ENCODE results near the gene KRTAP10-10. TPM values are rescaled to one million over a fixed set of nuclear protein-coding genes. Genes with fewer than 3 reads are reported as not detected.
"Not testable (repeated sequence)": the region's sequence is repeated elsewhere in the genome, so short reads cannot be mapped to it uniquely, and the experiment has no call there.

Gene KRTAP10-10
- total RNA-seq, 1 donor from 2014 or later = not detected

- peaks cover 42% of the 10 kb centered on the region for H3K27me3 Mint-ChIP-seq (ENCODE audit: low read depth, unreplicated experiment)
- FAIRE-seq = no peak
- no peak overlapping the region for H3K9ac ChIP-seq (ENCODE audit: low read length)
- no peak overlapping the region for H3K4me3 ChIP-seq (ENCODE audit: insufficient read depth, low read depth, low read length)
- H3K27ac ChIP-seq (ENCODE audit: low read depth, low read length) = no peak overlapping the region
- TF ChIP-seq EZH2 (IDR thresholded peaks at IDR 0.05; ENCODE audit: insufficient read depth, low read length) (no peak), CTCF (IDR thresholded peaks at IDR 0.05; ENCODE audit: insufficient read depth, low read depth, low read length) (no peak)
- no peaks in the 10 kb centered on the region for H3K36me3 ChIP-seq (ENCODE audit: insufficient read depth, low read length)
- H3K27me3 ChIP-seq (ENCODE audit: insufficient read depth, low read length) = no peaks in the 10 kb centered on the region
- no peak for DNase-seq (ENCODE audit: low read depth)
- H3K36me3 Mint-ChIP-seq (ENCODE audit: low read depth, unreplicated experiment) = peaks cover 1% of the 10 kb centered on the region
- H3K27ac Mint-ChIP-seq (ENCODE audit: unreplicated experiment) = no peak overlapping the region
- no peak overlapping the region for H3K4me2 ChIP-seq (ENCODE audit: low read length)
- H4K20me1 ChIP-seq (ENCODE audit: insufficient read depth, low read length) = no peaks in the 10 kb centered on the region
- no peaks in the 10 kb centered on the region for H3K4me1 ChIP-seq (ENCODE audit: insufficient read depth, low read length)
- no peak overlapping the region for H2AFZ ChIP-seq (ENCODE audit: low read depth, low read length)
- H3K4me1 Mint-ChIP-seq (ENCODE audit: low read depth, unreplicated experiment) = peaks cover 2% of the 10 kb centered on the region
- H3K9me3 ChIP-seq (ENCODE audit: insufficient read depth, low read depth, low read length) = no peaks in the 10 kb centered on the region
- no peaks in the 10 kb centered on the region for H3K79me2 ChIP-seq (ENCODE audit: insufficient read depth, low read length)
- H3K9me3 Mint-ChIP-seq (ENCODE audit: unreplicated experiment) = peaks cover 9% of the 10 kb centered on the region
- no peak overlapping the region for H3K4me3 Mint-ChIP-seq (ENCODE audit: unreplicated experiment)
These were observed 47.4 kb upstream of the KRTAP10-10 start for GRCh38 chr21:44589586-44590305.

- Mint-ChIP-seq H3K9me3 (ENCODE audit: unreplicated experiment) (peaks cover 9% of the 10 kb centered on the region), H3K27me3 (ENCODE audit: low read depth, unreplicated experiment) (peaks cover 39% of the 10 kb centered on the region), H3K4me1 (ENCODE audit: low read depth, unreplicated experiment) (peaks cover 2% of the 10 kb centered on the region), H3K27ac (ENCODE audit: unreplicated experiment) (no peak overlapping the region), H3K36me3 (ENCODE audit: low read depth, unreplicated experiment) (peaks cover 1% of the 10 kb centered on the region), H3K4me3 (ENCODE audit: unreplicated experiment) (no peak overlapping the region)
- Histone ChIP-seq H2AFZ (ENCODE audit: low read depth, low read length) (no peak overlapping the region), H3K79me2 (ENCODE audit: insufficient read depth, low read length) (no peaks in the 10 kb centered on the region), H3K4me3 (ENCODE audit: insufficient read depth, low read depth, low read length) (no peak overlapping the region), H3K9me3 (ENCODE audit: insufficient read depth, low read depth, low read length) (no peaks in the 10 kb centered on the region), H3K36me3 (ENCODE audit: insufficient read depth, low read length) (no peaks in the 10 kb centered on the region), H3K27ac (ENCODE audit: low read depth, low read length) (no peak overlapping the region), H3K4me1 (ENCODE audit: insufficient read depth, low read length) (no peaks in the 10 kb centered on the region), H3K4me2 (ENCODE audit: low read length) (no peak overlapping the region), H4K20me1 (ENCODE audit: insufficient read depth, low read length) (no peaks in the 10 kb centered on the region), H3K9ac (ENCODE audit: low read length) (no peak overlapping the region), H3K27me3 (ENCODE audit: insufficient read depth, low read length) (no peaks in the 10 kb centered on the region)
- FAIRE-seq (no peak), DNase-seq (ENCODE audit: low read depth) (no peak)
- TF ChIP-seq EZH2 (IDR thresholded peaks at IDR 0.05; ENCODE audit: insufficient read depth, low read length) (no peak), CTCF (IDR thresholded peaks at IDR 0.05; ENCODE audit: insufficient read depth, low read depth, low read length) (no peak)
These were observed 46.8 kb upstream of the KRTAP10-10 start for GRCh38 chr21:44590311-44590721.

GRCh38 chr21:44590897-44591800 is 46.0 kb upstream of the KRTAP10-10 start:
- H3K27ac ChIP-seq (ENCODE audit: low read depth, low read length); H3K36me3 Mint-ChIP-seq (ENCODE audit: low read depth, unreplicated experiment); H3K9me3 ChIP-seq (ENCODE audit: insufficient read depth, low read depth, low read length); H2AFZ ChIP-seq (ENCODE audit: low read depth, low read length); H3K4me2 ChIP-seq (ENCODE audit: low read length); DNase-seq (ENCODE audit: low read depth); H3K4me1 Mint-ChIP-seq (ENCODE audit: low read depth, unreplicated experiment); H3K27me3 ChIP-seq (ENCODE audit: insufficient read depth, low read length); H3K9ac ChIP-seq (ENCODE audit: low read length); H3K4me3 ChIP-seq (ENCODE audit: insufficient read depth, low read depth, low read length); H3K36me3 ChIP-seq (ENCODE audit: insufficient read depth, low read length); H4K20me1 ChIP-seq (ENCODE audit: insufficient read depth, low read length); H3K9me3 Mint-ChIP-seq (ENCODE audit: unreplicated experiment); H3K4me1 ChIP-seq (ENCODE audit: insufficient read depth, low read length); H3K27ac Mint-ChIP-seq (ENCODE audit: unreplicated experiment); FAIRE-seq; H3K4me3 Mint-ChIP-seq (ENCODE audit: unreplicated experiment); H3K79me2 ChIP-seq (ENCODE audit: insufficient read depth, low read length): not testable (repeated sequence)
- peaks cover 37% of the 10 kb centered on the region for H3K27me3 Mint-ChIP-seq (ENCODE audit: low read depth, unreplicated experiment)

GRCh38 chr21:44591801-44592130 is 45.4 kb upstream of the KRTAP10-10 start:
- DNase-seq (ENCODE audit: low read depth) = not testable (repeated sequence)

More at GRCh38 chr21:44591801-44592130, 45.4 kb upstream of the KRTAP10-10 start:
- H3K27me3 Mint-ChIP-seq (ENCODE audit: low read depth, unreplicated experiment) = peaks cover 31% of the 10 kb centered on the region
- not testable (repeated sequence) for FAIRE-seq; H3K4me1 Mint-ChIP-seq (ENCODE audit: low read depth, unreplicated experiment); H3K9me3 Mint-ChIP-seq (ENCODE audit: unreplicated experiment); H3K27ac Mint-ChIP-seq (ENCODE audit: unreplicated experiment); H3K4me2 ChIP-seq (ENCODE audit: low read length); H3K36me3 Mint-ChIP-seq (ENCODE audit: low read depth, unreplicated experiment); H3K27me3 ChIP-seq (ENCODE audit: insufficient read depth, low read length); H3K9ac ChIP-seq (ENCODE audit: low read length); H3K27ac ChIP-seq (ENCODE audit: low read depth, low read length); H3K4me1 ChIP-seq (ENCODE audit: insufficient read depth, low read length); H3K4me3 Mint-ChIP-seq (ENCODE audit: unreplicated experiment); H4K20me1 ChIP-seq (ENCODE audit: insufficient read depth, low read length); H3K4me3 ChIP-seq (ENCODE audit: insufficient read depth, low read depth, low read length); H2AFZ ChIP-seq (ENCODE audit: low read depth, low read length); H3K9me3 ChIP-seq (ENCODE audit: insufficient read depth, low read depth, low read length); H3K36me3 ChIP-seq (ENCODE audit: insufficient read depth, low read length); H3K79me2 ChIP-seq (ENCODE audit: insufficient read depth, low read length)

Data from astrocyte (in vitro differentiated cells and primary cell).